ENCODE measurements around the gene POLR1C.
"Not testable (repeated sequence)": the region's sequence is repeated elsewhere in the genome, so short reads cannot be mapped to it uniquely, and the experiment has no call there.

Gene POLR1C

DNA sequence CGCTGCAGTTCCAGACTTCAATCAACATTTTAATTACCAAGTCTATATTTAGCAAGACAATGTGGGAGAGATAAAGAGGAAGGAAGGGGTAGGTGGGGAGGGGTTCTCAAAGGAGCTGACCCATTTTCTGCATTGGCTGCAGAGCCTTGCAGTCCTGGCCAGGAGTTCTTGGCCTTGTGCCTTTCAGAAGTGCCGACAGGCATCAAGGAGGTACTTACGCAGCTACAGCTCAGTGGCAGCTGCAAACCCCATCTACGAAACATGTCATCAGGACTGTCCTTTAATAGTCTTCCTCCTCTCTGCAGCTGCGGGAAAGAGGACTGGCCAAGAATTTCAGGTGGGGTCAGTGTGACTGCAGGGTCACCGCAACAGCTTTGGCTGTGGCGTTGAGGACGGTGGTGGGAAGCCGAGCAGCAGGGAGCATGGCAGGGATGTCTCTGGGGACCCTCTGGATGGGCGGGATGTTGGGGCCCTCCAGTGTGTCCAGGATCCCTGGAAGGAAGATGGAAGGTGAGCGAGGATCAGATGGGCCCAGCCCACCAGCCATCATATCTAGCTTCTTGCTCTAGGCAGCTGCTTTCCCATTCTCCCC lies 5.0 kb upstream of the POLR1C start:
- DNase-seq, result no peak

DNA sequence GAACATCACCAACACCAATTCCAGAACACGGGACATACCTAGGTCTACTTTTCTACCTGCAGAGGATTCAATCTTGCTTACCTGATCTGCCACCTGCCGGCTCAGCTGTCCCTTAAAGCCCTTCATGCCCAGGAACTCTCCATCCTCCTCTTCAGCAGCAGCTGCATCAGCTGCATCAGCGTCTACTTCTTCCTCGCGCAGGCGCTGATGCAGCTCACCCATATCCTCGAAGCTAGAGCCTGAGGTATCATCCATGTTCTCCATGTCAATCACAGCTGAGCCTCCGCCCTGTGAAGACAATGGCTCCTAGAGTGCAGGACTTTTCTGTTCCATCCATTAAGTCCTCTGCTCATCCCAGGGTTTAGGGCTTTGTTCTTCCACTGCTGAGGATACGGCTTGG lies 1.1 kb upstream of the POLR1C start:
- no peak for DNase-seq

DNA sequence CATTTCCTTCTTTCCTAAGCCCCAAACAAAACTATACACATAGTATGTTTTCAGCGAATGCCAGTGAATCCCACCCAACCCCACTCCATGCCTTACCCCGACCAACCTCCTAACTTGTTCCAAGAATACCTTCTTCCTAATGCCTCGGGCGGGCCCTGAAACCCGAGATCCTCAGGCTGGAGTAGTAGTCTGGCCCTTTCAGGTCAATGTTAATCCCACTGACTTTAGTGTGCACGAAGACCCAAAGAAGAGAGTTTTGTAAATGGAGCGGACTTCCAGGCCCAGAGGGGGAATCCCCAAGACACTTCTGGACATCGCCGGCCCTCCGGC lies 557 bp upstream of the POLR1C start:
- DNase-seq, result no peak

DNA sequence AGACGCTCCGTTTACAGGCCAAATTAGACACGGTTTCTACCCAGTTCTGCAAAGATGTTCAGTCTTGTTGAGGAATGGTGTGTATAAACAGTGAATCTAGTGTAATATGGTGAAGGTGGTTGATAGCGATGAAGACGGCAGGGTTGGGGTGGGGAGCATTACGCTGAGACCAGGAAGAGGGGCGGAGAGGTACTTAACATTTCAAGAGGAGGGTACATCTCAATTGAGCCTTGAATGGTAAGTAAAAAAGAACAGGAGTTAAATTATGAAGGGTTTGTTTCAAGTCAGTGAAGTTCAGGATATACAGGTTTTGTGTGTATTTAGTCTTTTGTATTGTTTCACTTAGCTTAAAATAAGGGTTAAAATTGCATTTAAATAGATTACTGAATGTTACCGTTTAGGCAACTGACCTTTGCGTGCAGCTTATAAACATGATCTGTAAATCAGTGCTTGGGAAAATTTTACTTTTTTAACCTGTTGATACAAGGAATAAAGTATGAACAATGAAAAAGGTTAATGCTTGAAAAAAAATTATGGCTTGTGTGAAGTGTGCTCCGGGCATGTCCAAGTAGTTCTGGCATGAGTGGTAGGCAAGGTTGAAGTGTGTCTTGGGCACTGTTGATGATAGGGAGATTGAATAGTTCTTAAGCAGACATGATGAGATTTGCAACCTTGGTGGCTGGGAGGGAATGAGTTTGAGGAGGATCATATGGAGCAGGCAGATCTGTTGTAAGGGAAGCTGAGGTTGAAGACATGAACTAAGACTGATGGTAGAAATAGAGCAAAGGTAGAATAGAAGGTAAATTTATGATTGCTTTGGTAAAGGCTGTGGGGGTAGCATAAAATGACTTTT lies 842 bp downstream of the POLR1C start:
- DNase-seq, result no peak

DNA sequence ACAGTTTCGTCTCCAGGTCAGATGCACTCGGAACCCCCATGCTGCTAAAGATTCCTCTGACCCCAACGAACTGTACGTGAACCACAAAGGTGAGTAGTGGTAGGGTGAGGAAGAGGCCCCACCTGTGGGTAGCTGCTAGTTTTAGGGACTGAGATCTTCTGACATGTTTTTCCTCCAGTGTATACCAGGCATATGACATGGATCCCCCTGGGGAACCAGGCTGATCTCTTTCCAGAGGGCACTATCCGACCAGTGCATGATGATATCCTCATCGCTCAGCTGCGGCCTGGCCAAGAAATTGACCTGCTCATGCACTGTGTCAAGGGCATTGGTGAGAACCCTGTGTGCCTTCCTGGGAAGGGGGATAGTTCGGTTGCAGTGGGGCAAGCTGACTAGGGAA lies 3.2 kb downstream of the POLR1C start:
- DNase-seq, result no peak

DNA sequence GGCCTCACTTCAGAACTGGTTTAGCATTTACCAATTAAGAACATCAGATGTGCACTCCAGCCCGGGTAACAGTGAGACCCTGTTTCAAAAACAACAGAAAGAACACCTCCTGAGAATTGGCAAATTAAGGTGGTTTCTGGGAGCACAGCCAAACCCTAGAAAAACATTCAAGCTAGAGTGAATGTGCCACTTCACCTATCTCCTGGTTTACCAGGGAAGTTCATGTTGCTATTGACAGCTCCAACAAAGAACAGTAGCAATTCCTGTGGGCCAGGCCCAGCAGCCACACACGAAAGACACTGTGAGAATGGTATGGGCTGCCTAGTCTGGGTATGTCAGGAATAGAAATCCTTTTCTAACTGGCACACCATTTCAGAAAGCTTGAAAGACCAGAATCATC lies 4.9 kb downstream of the POLR1C start:
- no peak for DNase-seq

DNA sequence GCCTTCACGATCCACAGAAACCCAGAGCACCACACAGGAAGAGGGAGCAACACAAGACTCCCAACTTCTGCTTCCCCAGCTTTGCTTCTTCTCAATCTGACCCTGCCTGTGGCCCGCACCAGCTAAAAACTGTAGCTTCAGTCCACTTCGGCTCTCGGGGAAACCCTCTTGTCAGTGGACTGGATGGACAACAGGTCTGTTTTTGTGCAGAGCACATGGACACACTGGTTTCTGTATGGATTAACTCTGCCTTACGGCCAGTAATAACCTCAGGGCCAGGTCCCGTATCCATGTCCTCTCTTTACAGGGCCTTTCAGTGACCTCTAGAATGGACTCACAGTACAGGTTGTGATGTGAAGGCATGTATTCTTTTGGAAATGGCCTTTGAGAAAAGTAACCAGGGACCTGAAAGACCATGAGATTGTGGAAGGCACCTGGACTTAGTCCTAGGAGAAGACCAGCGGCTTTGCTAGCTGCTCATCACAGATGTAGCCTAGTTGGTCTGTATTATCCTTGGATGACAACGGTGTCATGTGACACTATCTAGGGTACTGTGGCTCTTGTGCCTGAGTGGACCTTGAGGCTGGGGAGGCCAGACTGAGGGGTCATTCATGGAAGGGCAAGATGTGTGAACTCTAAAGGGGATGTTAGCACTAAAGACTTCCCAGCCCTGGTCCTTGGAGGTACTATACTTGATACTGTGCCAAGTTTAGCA lies 5.8 kb downstream of the POLR1C start:
- no peak for DNase-seq

DNA sequence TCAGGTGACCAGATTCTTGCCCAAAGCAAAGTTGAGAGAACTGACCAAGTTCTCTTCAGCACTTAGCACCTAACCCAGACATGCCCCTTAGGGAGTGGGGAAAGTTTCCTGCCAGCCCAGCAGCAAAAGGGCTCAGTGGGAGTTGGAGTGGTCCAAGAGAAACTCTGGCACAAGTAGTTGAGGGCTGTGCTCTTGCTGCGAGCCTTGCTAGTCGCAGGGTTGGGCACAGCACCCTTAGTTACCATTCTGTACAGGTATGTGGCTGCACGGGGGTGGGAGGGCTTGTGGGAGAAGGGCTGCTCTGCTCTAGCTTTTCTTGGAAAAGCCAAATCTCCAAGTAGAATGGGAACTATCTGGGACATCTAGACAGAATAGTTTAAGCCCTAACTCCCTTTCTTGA lies 6.4 kb downstream of the POLR1C start:
- DNase-seq, result no peak

DNA sequence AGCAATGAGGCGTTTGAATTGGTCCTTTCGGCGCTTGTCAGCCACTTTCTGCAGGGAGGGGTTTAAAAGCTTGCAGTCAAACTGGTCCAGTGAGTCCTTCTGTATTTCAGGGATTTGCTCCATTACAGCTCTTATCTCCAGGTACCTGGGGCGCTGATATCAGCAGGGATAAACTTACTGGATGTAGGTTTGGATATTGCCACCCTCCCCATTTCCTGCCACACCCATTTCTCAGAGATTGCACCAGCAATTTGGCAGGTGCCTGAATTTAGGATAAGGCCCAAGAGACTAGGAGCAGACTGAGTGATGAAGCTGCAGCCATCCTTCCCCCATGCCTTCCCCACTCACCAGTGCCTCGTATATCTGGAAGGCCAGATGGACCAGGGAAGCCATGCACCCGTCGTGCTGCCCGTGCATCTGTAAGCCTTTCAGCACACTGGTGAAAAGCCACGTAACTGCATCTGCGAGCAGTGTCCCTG lies 7.6 kb downstream of the POLR1C start:
- no peak for DNase-seq

DNA sequence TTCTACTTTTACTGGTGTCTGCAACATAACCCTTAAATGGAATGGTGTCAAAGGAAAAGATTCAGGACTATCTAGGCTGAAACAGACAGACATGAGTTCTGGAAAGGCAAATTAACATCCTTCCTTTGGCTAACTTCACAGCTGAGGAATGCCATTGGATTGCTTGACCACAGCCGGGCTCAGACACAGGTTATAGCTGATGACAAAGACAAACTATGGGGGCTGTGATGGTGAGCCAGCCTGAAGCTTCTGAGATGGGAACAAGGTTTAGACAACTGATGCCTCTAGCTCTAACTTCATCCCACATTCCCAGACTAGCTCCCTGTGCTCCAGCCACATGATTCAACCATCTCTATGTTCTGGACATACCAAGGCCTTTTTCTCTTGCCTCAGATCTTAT lies 15.3 kb downstream of the POLR1C start:
- DNase-seq, result no peak

DNA sequence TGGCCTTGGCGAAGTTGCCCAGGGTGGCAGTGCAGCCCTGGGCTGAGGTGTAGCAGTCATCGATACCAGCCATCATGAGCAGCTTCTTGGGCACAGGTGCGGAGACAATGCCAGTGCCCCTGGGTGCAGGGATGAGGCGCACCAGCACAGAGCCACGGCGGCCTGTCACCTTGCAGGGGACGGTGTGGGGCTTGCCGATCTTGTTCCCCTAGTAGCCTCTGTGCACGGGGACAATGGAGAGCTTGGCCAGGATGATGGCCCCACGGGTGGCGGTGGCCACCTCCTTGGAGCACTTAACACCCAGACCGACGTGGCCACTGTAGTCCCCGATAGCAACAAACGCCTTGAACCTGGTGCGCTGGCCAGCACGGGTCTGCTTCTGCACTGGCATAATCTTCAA lies 22.1 kb downstream of the POLR1C start:
- not testable (repeated sequence) for DNase-seq

DNA sequence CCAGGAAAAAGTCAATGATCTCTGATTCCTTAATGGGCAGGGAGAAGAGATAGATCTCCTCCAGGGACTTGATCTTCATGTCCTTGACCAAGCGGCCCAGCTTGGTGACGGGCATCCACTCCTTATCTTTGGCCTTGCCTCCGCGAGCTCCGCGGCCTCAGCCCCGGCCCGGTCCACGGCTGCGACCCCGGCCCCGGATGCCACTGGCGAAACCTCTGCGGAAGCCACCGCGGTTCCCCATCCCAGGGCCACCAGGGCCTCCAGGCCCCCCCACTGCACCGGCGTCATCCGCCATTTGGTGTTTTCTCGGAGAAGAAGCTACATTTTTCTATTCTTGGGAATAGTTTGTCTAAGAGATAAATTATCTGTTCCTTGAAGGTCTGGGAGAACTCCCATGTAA lies 22.5 kb downstream of the POLR1C start:
- DNase-seq, result not testable (repeated sequence)

DNA sequence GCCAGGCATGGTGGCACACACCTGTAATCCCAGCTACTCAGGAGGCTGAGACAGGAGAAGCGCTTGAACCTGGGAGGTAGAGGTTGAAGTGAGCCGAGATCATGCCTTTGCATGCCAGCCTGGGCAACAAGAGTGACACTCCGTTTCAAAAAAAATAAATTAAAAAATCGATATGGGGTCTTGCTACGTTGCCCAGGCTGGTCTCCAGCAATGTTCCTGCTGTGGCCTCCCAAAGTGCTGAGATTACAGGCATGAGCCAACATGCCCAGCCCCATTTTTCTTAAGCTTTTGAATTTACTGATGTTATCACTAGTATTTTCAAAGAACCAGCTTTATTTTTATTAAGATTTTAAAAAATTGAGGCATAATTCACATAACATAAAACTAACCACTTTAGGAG lies 23.6 kb downstream of the POLR1C start:
- DNase-seq, result no peak

DNA sequence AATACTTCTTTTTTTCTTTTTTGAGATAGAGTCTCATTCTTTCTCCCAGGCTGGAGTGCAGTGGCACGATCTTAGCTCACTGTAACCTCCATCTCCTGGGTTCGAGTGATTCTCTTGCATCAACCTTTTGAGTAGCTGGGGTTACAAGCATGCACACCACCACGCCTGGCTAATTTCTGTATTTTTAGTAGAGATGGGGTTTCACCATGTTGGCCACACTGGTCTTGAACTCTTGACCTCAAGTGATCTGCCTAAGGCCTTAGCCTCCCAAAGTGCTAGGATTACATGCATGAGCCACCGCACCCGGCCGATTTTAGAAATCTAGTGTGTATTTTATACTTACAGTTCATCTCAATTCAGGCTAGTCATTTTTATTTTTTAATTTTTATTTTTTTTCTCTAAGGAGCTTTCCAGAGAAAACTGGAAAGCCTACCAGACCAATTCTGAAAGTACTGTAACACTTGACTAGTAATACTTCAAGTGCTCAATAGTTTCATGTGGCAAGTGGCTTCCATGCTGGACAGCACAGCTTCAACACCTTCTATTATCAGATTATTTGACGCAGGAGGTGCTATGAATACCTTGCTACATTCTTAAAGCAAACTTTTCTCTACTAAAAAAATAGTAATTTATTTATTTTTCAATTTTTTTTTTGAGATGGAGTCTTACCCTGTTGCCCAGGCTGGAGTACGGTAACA lies 25.0 kb downstream of the POLR1C start:
- DNase-seq, result no peak

DNA sequence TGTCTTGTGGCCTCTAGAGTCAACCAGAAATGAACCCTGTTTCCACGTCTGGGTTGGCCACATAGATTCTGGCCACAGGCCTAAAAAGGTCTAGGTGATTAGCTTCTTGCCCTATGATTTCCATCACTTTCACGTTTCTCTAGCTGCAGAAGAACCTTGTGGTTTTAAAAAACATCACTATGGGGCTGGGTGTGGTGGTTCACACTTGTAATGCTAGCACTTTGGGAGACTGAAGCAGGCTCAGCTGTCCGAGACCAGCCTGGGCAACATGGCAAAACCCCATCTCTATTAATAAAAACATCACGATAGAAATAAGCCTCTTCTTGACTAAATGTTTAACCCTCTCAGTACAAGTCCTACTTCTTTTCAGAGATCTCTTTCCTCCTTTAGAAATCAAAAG lies 27.6 kb downstream of the POLR1C start:
- DNase-seq, result no peak

DNA sequence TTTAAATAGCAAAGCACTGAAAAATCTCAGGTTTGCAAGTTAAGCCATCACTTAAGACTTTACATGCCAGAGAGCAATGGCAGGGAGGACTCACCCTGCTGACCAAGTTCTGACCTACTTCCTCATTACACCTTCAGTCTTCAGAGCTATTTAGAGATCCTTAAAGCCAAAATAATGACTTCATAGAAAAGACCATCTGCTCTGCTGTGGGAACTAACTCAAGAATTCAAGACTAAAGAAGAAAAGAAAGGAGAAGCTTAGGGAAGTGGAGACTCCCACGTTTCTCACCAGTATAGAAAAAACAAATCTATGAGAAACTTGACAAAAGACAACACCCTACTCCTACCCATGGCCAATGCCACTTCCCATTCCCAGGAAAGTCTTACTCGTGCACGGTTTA lies 30.3 kb downstream of the POLR1C start:
- no peak for DNase-seq

DNA sequence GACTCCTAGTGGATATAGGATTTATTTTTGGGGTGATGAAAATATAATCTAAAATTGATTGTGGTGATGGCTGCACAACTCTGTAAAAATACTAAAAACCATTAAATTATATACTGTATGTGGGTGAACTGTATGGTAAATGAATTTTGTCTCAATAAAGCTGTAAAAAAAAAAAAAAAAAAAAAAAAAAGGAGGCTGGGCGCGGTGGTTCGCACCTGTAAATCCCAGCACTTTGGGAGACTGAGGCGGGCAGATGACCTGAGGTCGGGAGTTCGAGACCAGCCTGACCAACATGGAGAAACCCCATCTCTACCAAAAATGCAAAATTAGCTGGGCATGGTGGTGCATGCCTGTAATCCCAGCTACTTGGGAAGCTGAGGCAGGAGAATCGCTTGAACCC lies 40.7 kb downstream of the POLR1C start:
- not testable (repeated sequence) for DNase-seq

DNA sequence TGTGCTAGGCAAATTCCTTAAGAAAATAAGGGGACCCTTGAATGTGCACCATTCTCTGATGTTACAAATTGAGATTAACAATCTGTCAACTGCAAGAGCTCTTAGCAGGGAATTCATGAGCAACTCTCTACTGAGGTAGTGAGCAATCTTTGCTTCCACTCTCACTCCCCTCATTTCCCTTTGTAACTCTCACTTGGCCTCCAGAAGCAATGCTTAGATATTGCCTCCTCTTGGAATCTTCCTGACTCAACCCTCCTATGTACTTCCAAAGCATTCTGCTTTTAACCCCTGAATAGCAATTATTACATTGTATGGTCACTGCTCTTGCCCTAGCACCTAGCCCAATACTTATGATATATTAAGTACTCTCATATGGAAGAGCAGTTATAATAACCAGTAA lies 42.4 kb downstream of the POLR1C start:
- DNase-seq, result no peak

DNA sequence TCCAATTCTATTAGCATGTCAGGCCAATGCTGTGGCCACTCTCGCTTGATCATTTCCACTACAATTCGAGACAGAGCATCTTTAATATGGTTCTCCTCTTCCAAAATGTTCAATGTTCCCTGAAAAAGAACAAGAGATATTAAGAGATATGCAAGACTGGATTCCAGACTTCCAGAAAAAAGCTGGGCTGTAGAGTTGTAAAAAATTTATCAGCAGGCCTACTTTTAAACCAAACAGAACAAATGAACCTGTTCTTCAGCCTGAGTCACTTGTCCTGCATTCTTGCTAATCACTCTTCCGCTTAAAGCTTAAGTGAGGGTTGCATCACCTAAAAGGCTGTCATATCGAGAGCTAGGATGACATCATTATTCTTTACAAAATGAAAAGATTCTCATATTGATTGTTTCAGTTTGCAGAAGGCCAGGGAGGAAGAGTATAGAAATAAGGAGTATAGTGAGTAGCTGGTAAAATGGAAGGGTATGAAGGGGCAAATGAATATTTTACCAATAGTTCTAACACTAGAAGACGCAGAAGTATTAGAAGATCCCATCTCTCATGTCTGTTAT lies 54.1 kb downstream of the POLR1C start:
- no peak for DNase-seq
